ENCODE results near the gene KCNH6. TPM values are rescaled to one million over a fixed set of nuclear protein-coding genes. Genes with fewer than 3 reads are reported as not detected.

Gene KCNH6
- total RNA-seq, 1 donor from 2014 or later = not detected

DNA sequence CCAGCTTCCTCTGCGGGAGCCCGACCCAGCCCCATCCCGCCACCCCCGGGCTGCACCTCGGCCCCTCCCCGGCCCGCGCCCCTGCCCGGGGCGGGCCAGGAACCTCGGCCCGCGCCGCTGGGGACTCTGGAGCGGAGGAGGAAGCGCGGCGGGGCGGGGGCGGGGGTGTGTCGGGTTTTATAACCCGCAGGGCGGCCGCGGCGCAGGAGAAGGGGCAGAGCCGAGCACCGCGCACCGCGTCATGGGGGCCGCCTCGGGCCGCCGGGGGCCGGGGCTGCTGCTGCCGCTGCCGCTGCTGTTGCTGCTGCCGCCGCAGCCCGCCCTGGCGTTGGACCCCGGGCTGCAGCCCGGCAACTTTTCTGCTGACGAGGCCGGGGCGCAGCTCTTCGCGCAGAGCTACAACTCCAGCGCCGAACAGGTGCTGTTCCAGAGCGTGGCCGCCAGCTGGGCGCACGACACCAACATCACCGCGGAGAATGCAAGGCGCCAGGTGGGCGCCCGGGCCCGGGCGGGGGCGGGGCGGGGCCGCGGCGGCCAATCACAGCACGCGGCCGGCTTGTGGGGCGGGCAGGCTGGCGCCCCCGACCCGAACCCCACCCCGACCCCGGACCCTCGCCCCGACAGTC is 46.2 kb upstream of the KCNH6 start, which contains the start of gene ACE:
Gene ACE (plus strand): TSS at position 208 of the 626 bp plus-strand sequence. CDS start 34 bp downstream, at position 242.
- Histone ChIP-seq H3K4me3 (peak within 1 kb of the TSS; percentile 43 to 60), H3K27me3 (no peaks in the 10 kb centered on the region), H3K36me3 (no peaks in the 10 kb centered on the region), H3K27ac (peak within 1 kb of the TSS; percentile 10), H3K9me3 (no peaks in the 10 kb centered on the region), H3K4me1 (peaks cover 32% of the 10 kb centered on the region)
- intact Hi-C loops (cut with DNase I) = loop anchor here (5.0 kb wide), 1 partner anchor 45 kb away; no protein-coding TSS in a partner anchor
- no peak for TF ChIP-seq POLR2AphosphoS5 (IDR thresholded peaks at IDR 0.05; ENCODE audit: insufficient read depth in 1 of 2, low read depth in 1 of 2)
- no peak for TF ChIP-seq POLR2A (IDR thresholded peaks at IDR 0.05)
- TF ChIP-seq, protein P1, sequence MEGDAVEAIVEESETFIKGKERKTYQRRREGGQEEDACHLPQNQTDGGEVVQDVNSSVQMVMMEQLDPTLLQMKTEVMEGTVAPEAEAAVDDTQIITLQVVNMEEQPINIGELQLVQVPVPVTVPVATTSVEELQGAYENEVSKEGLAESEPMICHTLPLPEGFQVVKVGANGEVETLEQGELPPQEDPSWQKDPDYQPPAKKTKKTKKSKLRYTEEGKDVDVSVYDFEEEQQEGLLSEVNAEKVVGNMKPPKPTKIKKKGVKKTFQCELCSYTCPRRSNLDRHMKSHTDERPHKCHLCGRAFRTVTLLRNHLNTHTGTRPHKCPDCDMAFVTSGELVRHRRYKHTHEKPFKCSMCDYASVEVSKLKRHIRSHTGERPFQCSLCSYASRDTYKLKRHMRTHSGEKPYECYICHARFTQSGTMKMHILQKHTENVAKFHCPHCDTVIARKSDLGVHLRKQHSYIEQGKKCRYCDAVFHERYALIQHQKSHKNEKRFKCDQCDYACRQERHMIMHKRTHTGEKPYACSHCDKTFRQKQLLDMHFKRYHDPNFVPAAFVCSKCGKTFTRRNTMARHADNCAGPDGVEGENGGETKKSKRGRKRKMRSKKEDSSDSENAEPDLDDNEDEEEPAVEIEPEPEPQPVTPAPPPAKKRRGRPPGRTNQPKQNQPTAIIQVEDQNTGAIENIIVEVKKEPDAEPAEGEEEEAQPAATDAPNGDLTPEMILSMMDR (IDR thresholded peaks at IDR 0.05) = no peak
- no peak for DNase-seq (ENCODE audit: extremely low spot score in 2 of 2)

- peaks cover 32% of the 10 kb centered on the region for H3K4me1 ChIP-seq
- DNase-seq (ENCODE audit: extremely low spot score in 2 of 2) = no peak
- TF ChIP-seq, protein P1 (IDR thresholded peaks at IDR 0.05) = no peak
- no peak for TF ChIP-seq POLR2AphosphoS5 (IDR thresholded peaks at IDR 0.05; ENCODE audit: insufficient read depth in 1 of 2, low read depth in 1 of 2)
- no peak for TF ChIP-seq POLR2A (IDR thresholded peaks at IDR 0.05)
- intact Hi-C loops (cut with DNase I) = loop anchor here (5.0 kb wide), 1 partner anchor 45 kb away; no protein-coding TSS in a partner anchor
- peak overlapping the region; percentile 10 for H3K27ac ChIP-seq
- H3K27me3 ChIP-seq = no peaks in the 10 kb centered on the region
- H3K36me3 ChIP-seq = no peaks in the 10 kb centered on the region
- no peaks in the 10 kb centered on the region for H3K9me3 ChIP-seq
- H3K4me3 ChIP-seq = peak overlapping the region; percentile 43 to 60
Observed at GRCh38 chr17:63477480-63478440, 45.4 kb upstream of the KCNH6 start.

- peaks cover 32% of the 10 kb centered on the region for H3K4me1 ChIP-seq
- H3K27ac ChIP-seq = no peak overlapping the region
- DNase-seq (ENCODE audit: extremely low spot score in 2 of 2) = no peak
- no peaks in the 10 kb centered on the region for H3K27me3 ChIP-seq
- TF ChIP-seq, protein P1 (IDR thresholded peaks at IDR 0.05) = peak in 2 of 3 experiments; percentile 61 to 66
- TF ChIP-seq POLR2AphosphoS5 (IDR thresholded peaks at IDR 0.05; ENCODE audit: insufficient read depth in 1 of 2, low read depth in 1 of 2) (peak in 1 of 2 donors; percentile 20), POLR2A (IDR thresholded peaks at IDR 0.05) (no peak)
- no peaks in the 10 kb centered on the region for H3K9me3 ChIP-seq
- H3K4me3 ChIP-seq = no peak overlapping the region
- H3K36me3 ChIP-seq = no peaks in the 10 kb centered on the region
- intact Hi-C loops (cut with DNase I) = loop anchor here (5.0 kb wide), 1 partner anchor 47 kb away; no protein-coding TSS in a partner anchor
Observed at GRCh38 chr17:63478814-63479494, 44.2 kb upstream of the KCNH6 start.

GRCh38 chr17:63479495-63480184 is 43.5 kb upstream of the KCNH6 start:
- no peak for DNase-seq (ENCODE audit: extremely low spot score in 2 of 2)
- intact Hi-C loops (cut with DNase I) = loop anchor here (5.0 kb wide), 1 partner anchor 47 kb away; no protein-coding TSS in a partner anchor
- TF ChIP-seq, protein P1 (IDR thresholded peaks at IDR 0.05) = no peak
- TF ChIP-seq POLR2A (IDR thresholded peaks at IDR 0.05) = no peak
- no peak for TF ChIP-seq POLR2AphosphoS5 (IDR thresholded peaks at IDR 0.05; ENCODE audit: insufficient read depth in 1 of 2, low read depth in 1 of 2)
- H3K36me3 ChIP-seq = no peaks in the 10 kb centered on the region
- H3K9me3 ChIP-seq = no peaks in the 10 kb centered on the region
- no peak overlapping the region for H3K4me3 ChIP-seq
- H3K4me1 ChIP-seq = peaks cover 32% of the 10 kb centered on the region
- H3K27ac ChIP-seq = no peak overlapping the region
- no peaks in the 10 kb centered on the region for H3K27me3 ChIP-seq
